Stimulated activated CD4-positive, alpha-beta T cell treated with anti-CD3 and anti-CD28 coated beads, TNF-alpha, amount 100 ng/mL, for 24 hours (primary cell): ENCODE results near the gene COX5B.
A peak's percentile ranks its signal among the peaks of the same experiment; 100 is the strongest.
"Not testable (repeated sequence)": the region's sequence is repeated elsewhere in the genome, so short reads cannot be mapped to it uniquely, and the experiment has no call there.

ENCODE experiments used
- DNase-seq, 3 experiments: peaks; one replicate each; pipeline ENCODE4 v3.0.0-alpha.2; 2020; ENCODE audit warnings: low read depth in 3 of 3

COX5B gene

GRCh38 chr2:97654309-97654708, 8.4 kb downstream of the COX5B start:
- no peak for DNase-seq

DNA sequence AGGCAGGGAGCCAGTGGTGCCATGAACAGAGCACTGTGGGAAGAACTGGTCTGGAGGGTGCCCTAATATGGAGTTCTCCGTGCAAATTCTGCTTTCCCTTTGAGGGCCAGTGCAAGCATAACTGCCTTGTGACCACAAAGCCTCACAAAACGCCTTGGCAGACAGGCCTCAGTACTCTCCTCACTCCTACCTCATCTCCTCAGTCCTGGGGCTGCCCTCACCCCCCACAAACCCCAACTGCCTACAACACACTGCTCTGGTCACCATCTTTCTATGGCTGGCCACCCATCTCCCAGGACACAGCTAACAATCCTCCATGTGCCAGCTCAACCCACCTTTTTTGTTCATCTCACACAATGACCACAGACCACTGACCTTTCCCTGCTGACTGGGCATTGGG, 8.9 kb downstream of the COX5B start:
- no peak for DNase-seq

- no peak for DNase-seq
Measured at GRCh38 chr2:97656129-97656755, 10.4 kb downstream of the COX5B start.

- DNase-seq = no peak
Measured at GRCh38 chr2:97656905-97657587, 11.2 kb downstream of the COX5B start.

- DNase-seq = no peak
Measured at GRCh38 chr2:97657986-97658690, 12.3 kb downstream of the COX5B start.

DNA sequence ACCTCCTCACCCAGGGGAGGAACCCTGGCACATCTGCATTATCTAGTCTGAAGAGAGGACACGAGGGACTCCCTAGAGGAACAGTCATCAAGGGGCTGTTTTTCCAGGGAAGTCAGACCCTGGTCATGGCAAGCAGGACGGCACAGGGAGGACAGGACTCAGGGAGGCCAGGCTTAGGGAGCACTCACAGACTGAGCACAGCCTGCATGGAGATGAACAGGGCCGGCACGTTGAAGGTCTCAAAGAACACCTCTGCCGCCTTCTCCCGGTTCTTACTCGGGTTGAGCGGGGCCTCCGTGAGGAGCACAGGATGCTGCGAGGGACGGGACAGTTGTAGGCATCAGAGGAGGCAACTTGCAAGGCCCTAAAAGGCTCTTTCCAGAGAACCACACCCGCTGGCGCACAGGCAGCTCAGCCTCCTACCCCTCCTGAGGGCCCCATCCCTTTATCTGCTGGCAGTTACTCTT, 12.9 kb downstream of the COX5B start:
- DNase-seq = no peak

DNA sequence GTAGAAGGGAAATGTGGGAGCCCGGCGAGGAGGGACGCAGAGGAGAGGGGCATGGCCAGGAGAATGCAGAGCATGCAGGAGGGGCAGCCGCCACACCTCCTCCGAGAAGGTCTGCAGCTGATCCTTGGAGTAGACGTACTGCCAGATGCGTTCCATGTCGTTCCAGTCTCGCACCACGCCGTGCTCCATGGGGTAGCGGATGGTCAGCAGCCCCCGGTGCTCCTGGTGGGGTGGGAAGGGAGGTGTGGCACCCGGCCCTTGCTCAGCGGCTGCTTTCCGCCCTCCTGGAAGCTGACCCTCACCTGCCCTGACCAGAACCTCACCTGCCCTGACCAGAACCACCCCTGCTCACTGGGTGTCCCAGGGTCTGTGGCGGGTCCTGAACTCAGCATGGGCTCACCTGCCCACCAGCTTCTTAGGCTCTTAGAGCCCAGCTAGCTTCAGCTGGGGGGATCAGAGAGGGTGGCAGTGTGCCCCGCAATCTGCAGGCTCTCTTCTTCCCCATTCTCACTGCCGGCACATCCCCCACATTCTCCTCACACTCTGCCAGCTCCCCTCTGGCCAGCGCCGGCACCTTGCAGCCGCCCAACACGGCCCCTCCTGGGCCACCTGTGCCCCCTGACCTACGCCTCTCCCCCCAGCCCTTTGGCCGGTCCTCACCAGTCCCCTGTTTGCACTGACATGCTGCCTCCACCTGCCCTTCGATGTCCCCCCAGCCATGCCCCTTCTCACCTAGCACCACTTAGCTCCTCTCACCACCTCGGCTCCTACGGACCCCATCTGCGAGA, 13.6 kb downstream of the COX5B start:
- DNase-seq = no peak

- no peak for DNase-seq
Measured at GRCh38 chr2:97660044-97660774, 14.3 kb downstream of the COX5B start.

DNA sequence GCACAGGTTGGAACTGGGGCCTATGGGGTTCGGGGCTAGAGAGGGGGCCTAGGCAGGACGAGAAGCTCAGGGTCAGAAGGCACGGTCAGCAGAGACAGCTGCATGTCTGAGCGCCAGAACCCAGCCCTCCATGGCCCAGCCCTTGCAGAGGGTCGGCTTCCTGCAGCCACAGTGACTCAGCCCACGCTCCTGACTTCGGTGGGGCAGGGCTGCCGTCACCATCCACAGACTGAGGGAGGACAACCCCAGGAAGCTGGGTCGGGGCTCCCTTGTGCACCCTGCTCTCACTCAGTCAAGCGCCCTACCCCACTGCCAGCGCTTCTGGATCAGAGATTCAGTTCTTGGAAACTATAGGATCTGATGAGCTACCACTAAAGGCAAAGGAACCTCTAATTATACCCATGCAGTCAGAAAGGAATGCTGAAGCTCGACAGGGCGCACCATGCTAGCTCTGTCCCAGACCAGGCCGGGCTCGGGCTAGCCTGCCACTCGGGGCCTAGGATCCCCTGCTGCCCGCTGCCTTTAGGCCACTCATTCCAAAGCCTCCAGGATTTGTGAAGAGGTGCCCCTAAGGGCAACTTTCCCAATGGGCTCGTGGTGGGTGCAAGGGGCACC, 15.0 kb downstream of the COX5B start:
- DNase-seq = no peak

DNA sequence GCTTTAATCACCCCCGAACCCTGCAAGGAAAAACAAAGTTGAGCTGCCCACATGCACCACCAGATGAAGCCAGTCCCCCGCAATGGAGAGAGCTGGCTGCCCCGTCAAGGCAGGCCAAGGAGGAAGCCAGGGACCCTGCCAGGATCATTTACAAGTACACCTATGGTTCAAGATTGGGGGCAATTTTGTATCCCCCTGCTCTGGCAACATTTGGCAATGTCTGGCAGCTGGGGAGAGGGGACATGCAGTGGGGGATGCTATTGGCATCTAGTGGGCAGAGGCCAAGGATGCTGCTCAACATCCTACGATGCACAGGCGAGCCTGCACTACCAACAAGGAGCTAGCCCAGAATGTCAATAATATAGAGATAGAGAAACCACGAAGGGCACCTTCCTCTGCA, 16.1 kb downstream of the COX5B start:
- no peak for DNase-seq

DNA sequence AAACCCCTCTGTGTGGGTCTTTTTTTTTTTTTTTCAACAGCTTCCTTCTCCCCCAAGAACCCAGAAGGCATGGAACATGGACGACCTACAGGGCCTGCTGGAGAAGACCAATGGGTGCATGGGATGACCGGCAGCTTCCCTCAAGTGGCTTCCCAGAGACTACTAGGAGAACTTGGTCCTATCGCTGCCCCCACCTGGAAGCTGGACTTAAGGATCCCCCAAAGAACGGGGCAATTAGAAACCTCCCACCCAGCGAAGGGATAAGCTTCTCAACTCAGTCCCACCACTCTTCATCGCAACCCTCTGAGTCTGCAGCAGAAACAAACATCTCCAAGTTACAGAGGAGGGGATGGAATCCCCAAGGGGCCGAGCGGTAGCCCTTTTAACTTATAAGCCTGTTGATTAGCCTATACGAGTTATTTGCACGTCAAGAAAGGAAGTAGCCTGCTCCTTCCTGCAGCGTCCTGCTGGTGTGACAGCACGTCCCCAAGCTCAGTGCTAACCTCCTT, 16.6 kb downstream of the COX5B start:
- DNase-seq = no peak

- peak; percentile 65 to 87 (median 80) for DNase-seq
Measured at GRCh38 chr2:97662895-97663625, 17.2 kb downstream of the COX5B start.

GRCh38 chr2:97663626-97663961, 17.7 kb downstream of the COX5B start:
- DNase-seq = no peak

- DNase-seq = peak; percentile 93 to 98 (median 94)
Measured at GRCh38 chr2:97663962-97664635, 18.2 kb downstream of the COX5B start, which contains the start of gene ACTR1B. Gene ACTR1B (minus strand): TSS chr2:97664044. CDS start chr2:97663890, 154 bp downstream.

GRCh38 chr2:97664636-97664970, 18.7 kb downstream of the COX5B start:
- no peak for DNase-seq

DNA sequence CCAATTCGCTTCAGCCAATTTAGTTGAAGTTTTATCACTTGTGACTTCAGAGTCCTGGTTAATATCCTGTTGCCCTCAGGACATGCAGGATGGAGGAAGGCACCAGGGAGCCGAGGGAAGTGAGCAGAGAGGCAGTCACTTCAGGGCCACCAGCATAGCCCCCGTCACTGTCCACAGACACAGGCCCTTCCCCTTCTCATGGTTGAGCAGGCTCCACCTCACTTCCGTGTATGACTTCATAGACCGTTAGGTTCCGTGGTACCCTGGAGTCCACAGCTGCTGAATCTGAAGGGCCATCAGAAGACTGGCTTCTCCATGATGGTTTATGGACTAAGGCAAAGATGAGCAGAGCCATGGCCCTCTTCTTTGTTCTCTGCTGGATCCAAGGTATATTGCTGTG, 23.6 kb downstream of the COX5B start, which contains the start of gene C2orf92:
C2orf92 (plus strand) TSS at position 266 of the 400 bp plus-strand sequence; CDS start at position 342, 76 bp downstream.
- no peak for DNase-seq

DNA sequence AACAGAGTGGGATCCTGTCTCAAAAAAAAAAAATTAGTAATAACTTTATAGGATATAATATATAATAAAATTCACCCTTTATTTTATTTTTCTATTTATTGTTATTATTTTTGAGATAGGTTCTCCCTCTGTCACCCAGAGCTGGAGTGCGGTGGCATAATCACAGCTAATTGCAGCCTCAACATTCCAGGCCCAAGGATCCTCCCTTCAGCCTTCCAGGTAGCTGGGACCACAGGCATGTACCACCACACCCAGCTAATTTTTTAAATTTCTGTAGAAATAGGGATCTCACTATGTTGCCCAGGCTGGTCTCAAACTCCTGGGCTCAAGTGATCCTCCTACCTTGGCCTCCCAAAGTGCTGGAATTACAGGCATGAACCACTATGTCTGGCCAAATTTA, 24.6 kb downstream of the COX5B start:
- no peak for DNase-seq

- no peak for DNase-seq
Measured at GRCh38 chr2:97671526-97671925, 25.7 kb downstream of the COX5B start.

- not testable (repeated sequence) for DNase-seq
Measured at GRCh38 chr2:97672606-97673140, 26.8 kb downstream of the COX5B start.
